ENCODE results near the gene NISCH.

Gene NISCH

GRCh38 chr3:52498137-52499054 is 43.0 kb downstream of the NISCH start:
- Histone ChIP-seq H3K4me1 (peaks cover 81 to 99% (median 98%) of the 10 kb centered on the region in 10 experiments), H4K20me1 (peaks cover 0 to 18% (median 0%) of the 10 kb centered on the region in 11 experiments; a peak in 5 of 22 replicates), H3K9ac (peak overlapping the region; percentile 75 to 96 (median 91)), H3K4me3 (peak overlapping the region in 9 of 10 experiments; percentile 2 to 81 (median 62); a peak in 16 of 20 replicates), H3K27me3 (no peaks in the 10 kb centered on the region), H3K4me2 (peak overlapping the region; percentile 69 to 100 (median 98)), H3K27ac (peak overlapping the region; percentile 85 to 99 (median 97)), H3K9me3 (replicated peaks in 1 of 11) (no peaks in the 10 kb centered on the region), H3K36me3 (peaks cover 3 to 76% (median 46%) of the 10 kb centered on the region in 11 experiments; a peak in 19 of 22 replicates)
- TF ChIP-seq Cebpa-rat (IDR thresholded peaks at IDR 0.05), result peak in 10 of 11 experiments; percentile 13 to 88 (median 74); a peak in 15 of 22 replicates

GRCh38 chr3:52501046-52501445 is 45.6 kb downstream of the NISCH start:
- H3K36me3 ChIP-seq, result peaks cover 0 to 81% (median 57%) of the 10 kb centered on the region in 11 experiments; a peak in 14 of 22 replicates
- no peak for TF ChIP-seq Cebpa-rat (IDR thresholded peaks at IDR 0.05)
- H3K27me3 ChIP-seq, result no peaks in the 10 kb centered on the region
- H3K4me1 ChIP-seq, result peaks cover 62 to 97% (median 83%) of the 10 kb centered on the region in 10 experiments
- no peaks in the 10 kb centered on the region for H3K9me3 ChIP-seq (replicated peaks in 1 of 11)
- peaks cover 0 to 45% (median 0%) of the 10 kb centered on the region in 11 experiments; a peak in 9 of 22 replicates for H4K20me1 ChIP-seq
- peak overlapping the region in 3 of 10 experiments; percentile 19 to 28 (median 20); a peak in 4 of 20 replicates for H3K4me3 ChIP-seq
- peak overlapping the region; percentile 45 to 100 (median 96); a peak in 21 of 22 replicates for H3K4me2 ChIP-seq
- H3K9ac ChIP-seq, result peak overlapping the region in 10 of 11 experiments; percentile 9 to 93 (median 73); a peak in 19 of 22 replicates
- peak overlapping the region; percentile 48 to 99 (median 95) for H3K27ac ChIP-seq

DNA sequence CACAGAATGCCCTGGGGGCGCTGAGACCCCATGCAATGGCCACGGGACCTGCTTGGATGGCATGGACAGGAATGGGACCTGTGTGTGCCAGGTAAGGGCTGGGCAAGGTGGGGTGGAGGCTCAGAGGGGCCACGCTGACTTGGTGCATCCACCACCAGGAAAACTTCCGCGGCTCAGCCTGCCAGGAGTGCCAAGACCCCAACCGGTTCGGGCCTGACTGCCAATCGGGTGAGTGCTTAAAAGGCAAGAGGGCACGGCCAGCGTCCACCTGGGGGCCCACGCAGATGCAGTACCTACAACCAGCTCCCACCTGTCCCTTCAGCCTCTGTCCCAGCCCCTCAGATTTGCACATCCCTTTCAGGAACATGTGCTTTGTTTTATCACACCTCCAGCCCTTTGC is 46.6 kb downstream of the NISCH start:
- TF ChIP-seq Cebpa-rat (IDR thresholded peaks at IDR 0.05), result no peak
- Histone ChIP-seq H3K9ac (peak overlapping the region; percentile 26 to 93 (median 69); a peak in 19 of 22 replicates), H3K4me2 (peak overlapping the region; percentile 45 to 100 (median 96))

GRCh38 chr3:52502808-52503350 is 47.5 kb downstream of the NISCH start:
- peaks cover 0 to 63% (median 0%) of the 10 kb centered on the region in 11 experiments; a peak in 9 of 22 replicates for H4K20me1 ChIP-seq
- peak overlapping the region; percentile 26 to 93 (median 69); a peak in 16 of 22 replicates for H3K9ac ChIP-seq
- peaks cover 0 to 82% (median 65%) of the 10 kb centered on the region in 11 experiments; a peak in 14 of 22 replicates for H3K36me3 ChIP-seq
- H3K4me1 ChIP-seq, result peaks cover 54 to 97% (median 65%) of the 10 kb centered on the region in 10 experiments
- no peak overlapping the region; a peak in 1 of 20 replicates for H3K4me3 ChIP-seq
- no peaks in the 10 kb centered on the region for H3K9me3 ChIP-seq (replicated peaks in 1 of 11)
- H3K27ac ChIP-seq, result peak overlapping the region; percentile 31 to 99 (median 95); a peak in 20 of 22 replicates
- no peaks in the 10 kb centered on the region for H3K27me3 ChIP-seq
- TF ChIP-seq Cebpa-rat (IDR thresholded peaks at IDR 0.05), result no peak
- peak overlapping the region; percentile 45 to 100 (median 96) for H3K4me2 ChIP-seq

More for the DNA sequence above, 46.6 kb downstream of the NISCH start:
- H3K9me3 ChIP-seq (replicated peaks in 1 of 11), result no peaks in the 10 kb centered on the region
- H3K27me3 ChIP-seq, result no peaks in the 10 kb centered on the region
- H3K27ac ChIP-seq, result peak overlapping the region; percentile 48 to 99 (median 95); a peak in 21 of 22 replicates
- H3K4me3 ChIP-seq, result peak overlapping the region in 2 of 10 experiments; percentile 20 to 43; a peak in 2 of 20 replicates
- peaks cover 0 to 54% (median 0%) of the 10 kb centered on the region in 11 experiments; a peak in 9 of 22 replicates for H4K20me1 ChIP-seq
- H3K36me3 ChIP-seq, result peaks cover 0 to 81% (median 62%) of the 10 kb centered on the region in 11 experiments; a peak in 14 of 22 replicates
- peaks cover 62 to 97% (median 74%) of the 10 kb centered on the region in 10 experiments for H3K4me1 ChIP-seq

DNA sequence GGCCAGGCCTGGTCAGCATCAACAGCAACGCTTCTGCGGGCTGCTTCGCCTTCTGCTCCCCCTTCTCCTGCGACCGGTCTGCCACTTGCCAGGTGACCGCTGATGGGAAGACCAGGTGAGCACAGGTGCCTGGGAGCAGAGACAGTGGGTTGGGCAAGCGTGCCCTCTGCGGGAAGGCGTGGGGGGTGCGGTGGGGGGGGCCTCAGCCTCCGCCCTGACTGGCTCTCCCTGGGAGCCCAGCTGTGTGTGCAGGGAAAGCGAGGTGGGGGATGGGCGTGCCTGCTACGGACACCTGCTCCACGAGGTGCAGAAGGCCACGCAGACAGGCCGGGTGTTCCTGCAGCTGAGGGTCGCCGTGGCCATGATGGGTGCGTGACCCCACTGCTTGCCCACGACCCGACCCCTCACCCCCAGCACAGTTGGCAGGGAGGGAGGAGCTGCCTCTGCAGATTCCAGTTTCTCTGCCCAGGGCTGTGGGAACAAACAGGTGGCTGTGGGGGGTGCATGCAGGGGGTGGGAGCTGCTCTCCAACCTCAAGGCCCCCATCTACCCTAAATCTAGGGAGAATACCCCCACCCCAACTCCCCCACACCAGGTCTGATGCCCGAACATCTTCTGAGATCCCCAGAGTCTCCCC is 48.5 kb downstream of the NISCH start:
- Histone ChIP-seq H3K36me3 (peaks cover 0 to 92% (median 74%) of the 10 kb centered on the region in 11 experiments; a peak in 14 of 22 replicates), H3K4me1 (peaks cover 43 to 98% (median 56%) of the 10 kb centered on the region in 10 experiments), H3K4me3 (no peak overlapping the region), H3K9me3 (replicated peaks in 1 of 11) (no peaks in the 10 kb centered on the region), H3K4me2 (peak overlapping the region in 7 of 11 experiments; percentile 81 to 100 (median 96); a peak in 8 of 22 replicates), H3K27me3 (no peaks in the 10 kb centered on the region), H3K9ac (peak overlapping the region in 4 of 11 experiments; percentile 1 to 73 (median 12); a peak in 4 of 22 replicates), H3K27ac (peak overlapping the region in 5 of 11 experiments; percentile 95 to 99 (median 98); a peak in 7 of 22 replicates), H4K20me1 (peaks cover 0 to 73% (median under 1%) of the 10 kb centered on the region in 11 experiments; a peak in 9 of 22 replicates)
- TF ChIP-seq Cebpa-rat (IDR thresholded peaks at IDR 0.05), result no peak

DNA sequence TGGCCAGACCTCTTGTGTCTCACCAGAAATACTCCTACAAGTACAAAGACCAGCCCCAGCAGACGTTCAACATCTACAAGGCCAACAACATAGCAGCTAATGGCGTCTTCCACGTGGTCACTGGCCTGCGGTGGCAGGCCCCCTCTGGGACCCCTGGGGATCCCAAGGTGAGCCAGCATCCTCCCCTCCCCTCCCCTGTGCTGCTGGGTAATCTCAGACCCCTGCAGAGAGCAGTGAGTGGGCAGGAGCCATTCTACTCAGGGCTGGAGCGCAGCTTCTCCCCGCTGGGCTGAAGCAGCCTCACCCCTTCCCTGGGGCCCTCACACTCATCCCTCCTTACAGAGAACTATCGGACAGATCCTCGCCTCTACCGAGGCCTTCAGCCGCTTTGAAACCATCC is 49.6 kb downstream of the NISCH start:
- no peak overlapping the region for H3K4me3 ChIP-seq
- TF ChIP-seq Cebpa-rat (IDR thresholded peaks at IDR 0.05), result no peak
- H3K9ac ChIP-seq, result peak overlapping the region in 2 of 11 experiments; percentile 8 to 28; a peak in 1 of 22 replicates
- peak overlapping the region in 6 of 11 experiments; percentile 3 to 98 (median 18); a peak in 6 of 22 replicates for H3K27ac ChIP-seq
- H3K27me3 ChIP-seq, result no peaks in the 10 kb centered on the region
- peaks cover 33 to 98% (median 46%) of the 10 kb centered on the region in 10 experiments for H3K4me1 ChIP-seq
- H3K36me3 ChIP-seq, result peaks cover 0 to 100% (median 84%) of the 10 kb centered on the region in 11 experiments; a peak in 14 of 22 replicates
- H3K9me3 ChIP-seq (replicated peaks in 1 of 11), result no peaks in the 10 kb centered on the region
- H3K4me2 ChIP-seq, result peak overlapping the region in 2 of 11 experiments; percentile 2 to 29; a peak in 1 of 22 replicates
- H4K20me1 ChIP-seq, result peaks cover 0 to 84% (median 12%) of the 10 kb centered on the region in 11 experiments; a peak in 10 of 22 replicates

- TF ChIP-seq Cebpa-rat (IDR thresholded peaks at IDR 0.05), result no peak
- Histone ChIP-seq H3K4me3 (no peak overlapping the region), H3K9me3 (replicated peaks in 1 of 11) (no peaks in the 10 kb centered on the region), H3K4me2 (peak overlapping the region in 2 of 11 experiments; percentile 6; a peak in 2 of 22 replicates), H3K4me1 (peaks cover 20 to 98% (median 32%) of the 10 kb centered on the region in 10 experiments), H3K27ac (peak overlapping the region in 1 of 11 experiments; percentile 98; a peak in 1 of 22 replicates), H3K9ac (peak overlapping the region in 3 of 11 experiments; percentile 18 to 53 (median 31); a peak in 3 of 22 replicates), H3K36me3 (peaks cover 0 to 100% (median 97%) of the 10 kb centered on the region in 11 experiments; a peak in 14 of 22 replicates), H3K27me3 (no peaks in the 10 kb centered on the region), H4K20me1 (peaks cover 0 to 98% (median 21%) of the 10 kb centered on the region in 11 experiments; a peak in 11 of 22 replicates)
Measured at GRCh38 chr3:52506266-52506966, 51.0 kb downstream of the NISCH start.
